ENCODE results near the gene KRT23. TPM values are rescaled to one million over a fixed set of nuclear protein-coding genes. Genes with fewer than 3 reads are reported as not detected.

The KRT23 gene
- 1 to 10 TPM in 1 of 3 donors, under 1 TPM in 2; 0.61 to 1.8 (median 0.89) TPM for polyA plus RNA-seq

- 27 to 53% (median 36%) methylated on average over 9 of the region's 9 CpGs for WGBS, 3 donors
- H3K27ac ChIP-seq (ENCODE audit: low read depth, low read length), result no peak within 1 kb of the TSS
Measured at GRCh38 chr17:40937384-40937819, at the start of gene KRT23. KRT23 (minus strand) TSS chr17:40937646; CDS start chr17:40936603, 1,043 bp downstream.

DNA sequence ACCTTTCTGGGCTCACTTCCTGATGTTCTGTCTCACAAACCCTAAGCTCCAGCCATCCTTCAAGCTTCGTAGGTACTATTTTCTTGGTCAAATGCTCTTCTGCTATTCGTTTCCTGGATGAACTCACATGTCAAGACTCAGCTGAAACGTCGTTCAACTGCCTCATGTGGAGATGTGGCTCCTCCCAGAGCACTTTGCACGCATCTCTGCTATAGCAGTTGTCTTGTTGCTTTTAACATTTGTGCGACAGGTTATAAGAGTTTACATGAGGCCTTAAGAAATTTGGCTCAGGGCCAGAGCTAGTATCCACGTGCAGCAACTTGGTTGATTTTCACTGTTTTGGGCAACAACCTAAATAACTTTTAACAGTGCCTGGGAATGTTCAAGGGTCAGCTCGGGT is 49.5 kb upstream of the KRT23 start:
- no peak overlapping the region for H3K27ac ChIP-seq (ENCODE audit: low read depth, low read length)
- 45 to 62% (median 62%) methylated on average over 8 of the region's 8 CpGs for WGBS, 3 donors

- H3K27ac ChIP-seq (ENCODE audit: low read depth, low read length), result no peak within 1 kb of the TSS
- 35 to 67% (median 45%) methylated on average over 3 of the region's 3 CpGs for WGBS, 3 donors
Measured at GRCh38 chr17:40984226-40984625, 46.8 kb upstream of the KRT23 start, which contains the start of gene KRT40. KRT40 (minus strand) TSS chr17:40984326; CDS start chr17:40984273, 53 bp downstream.

DNA sequence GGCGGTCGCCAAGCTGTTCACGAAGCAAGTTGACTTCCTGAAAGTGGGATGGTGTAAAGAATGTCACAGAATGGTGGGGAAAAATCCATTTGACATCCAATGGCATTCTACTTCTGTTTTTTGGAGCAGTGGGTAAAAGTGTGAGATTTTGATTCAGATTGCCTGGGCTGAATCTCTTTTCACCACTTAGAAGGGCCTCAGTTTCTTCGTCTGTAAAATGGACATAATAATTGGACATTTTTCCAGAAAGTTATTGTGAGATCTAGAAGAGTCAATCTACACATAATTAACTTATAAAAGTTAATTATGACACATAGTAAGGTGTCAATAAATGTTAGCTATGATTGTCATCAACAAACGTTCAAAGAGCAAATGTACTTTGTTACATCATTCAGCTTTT is 43.7 kb upstream of the KRT23 start:
- WGBS, 3 donors, result 39 to 63% (median 61%) methylated on average over 5 of the region's 5 CpGs
- H3K27ac ChIP-seq (ENCODE audit: low read depth, low read length), result no peak overlapping the region

DNA sequence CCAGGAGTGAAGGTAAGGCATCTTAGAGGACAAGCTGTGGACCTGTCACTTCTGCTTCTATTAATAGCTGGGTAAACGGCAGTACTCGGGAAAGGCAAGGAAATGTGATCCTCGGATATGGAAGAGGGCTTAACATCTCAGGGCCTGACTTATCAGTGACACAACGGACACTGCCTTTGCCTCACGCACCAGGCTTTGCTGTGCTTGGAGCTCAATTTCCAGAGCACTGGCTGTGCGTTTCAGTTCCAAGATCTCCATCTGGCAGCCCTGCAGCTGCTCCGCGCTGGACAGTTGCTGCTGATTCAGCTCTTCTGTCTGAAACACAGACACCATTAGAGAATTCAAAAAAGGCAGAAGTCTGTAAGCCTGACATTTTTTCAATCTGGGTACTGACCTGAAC is 43.1 kb upstream of the KRT23 start:
- 22 to 49% (median 40%) methylated on average over 8 of the region's 8 CpGs for WGBS, 3 donors
- H3K27ac ChIP-seq (ENCODE audit: low read depth, low read length), result no peak overlapping the region

DNA sequence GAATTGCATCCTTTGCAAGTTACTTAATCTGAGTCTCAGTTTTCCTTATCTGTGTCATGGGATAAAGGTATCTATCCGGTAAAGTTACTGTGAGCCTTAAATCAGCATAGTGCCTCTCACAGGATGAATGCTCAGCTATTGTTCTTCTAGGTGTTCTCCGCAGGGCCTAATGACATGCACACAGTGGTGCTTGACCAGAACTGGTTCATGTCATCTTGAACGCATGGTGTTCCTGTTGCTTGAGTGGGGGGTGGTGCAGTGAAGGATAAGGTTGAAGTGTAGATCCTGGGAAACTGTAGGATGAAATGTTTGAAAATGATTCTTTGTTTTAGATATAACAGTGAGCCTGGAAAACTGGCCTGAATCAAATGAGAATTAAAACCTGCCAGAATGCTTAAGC is 42.7 kb upstream of the KRT23 start:
- 87 to 91% (median 91%) methylated on average over 3 of the region's 3 CpGs for WGBS, 3 donors

DNA sequence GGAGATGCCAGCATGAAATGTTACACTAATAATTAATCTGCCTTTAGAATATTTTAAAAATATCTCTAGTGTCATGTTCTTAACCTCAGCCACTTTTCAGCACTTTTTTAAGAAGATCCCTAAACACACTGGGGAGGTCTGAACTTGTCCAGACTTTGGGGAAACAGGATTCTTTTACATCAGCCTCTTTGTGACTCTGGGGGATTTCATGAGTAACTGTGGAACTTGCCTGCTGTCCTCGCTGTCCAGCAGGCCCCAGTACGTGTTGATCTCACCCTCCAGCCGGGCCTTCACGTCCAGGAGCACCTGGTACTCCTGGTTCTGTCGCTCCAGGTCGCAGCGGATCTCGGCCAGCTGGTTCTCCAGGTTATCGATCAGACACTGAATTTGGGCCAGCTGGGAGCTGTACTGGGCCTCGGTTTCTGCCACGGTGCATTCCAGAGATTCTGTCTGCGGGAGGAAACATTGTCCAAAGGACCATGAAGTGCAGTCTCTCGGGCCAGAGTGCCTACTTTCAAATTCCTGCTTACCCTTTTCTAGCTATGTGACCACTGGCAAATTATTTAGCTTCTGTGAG is 41.2 kb upstream of the KRT23 start:
- WGBS, 3 donors, result 61 to 80% (median 72%) methylated on average over 13 of the region's 13 CpGs

More for the DNA sequence above, 42.7 kb upstream of the KRT23 start:
- H3K27ac ChIP-seq (ENCODE audit: low read depth, low read length), result no peak overlapping the region

DNA sequence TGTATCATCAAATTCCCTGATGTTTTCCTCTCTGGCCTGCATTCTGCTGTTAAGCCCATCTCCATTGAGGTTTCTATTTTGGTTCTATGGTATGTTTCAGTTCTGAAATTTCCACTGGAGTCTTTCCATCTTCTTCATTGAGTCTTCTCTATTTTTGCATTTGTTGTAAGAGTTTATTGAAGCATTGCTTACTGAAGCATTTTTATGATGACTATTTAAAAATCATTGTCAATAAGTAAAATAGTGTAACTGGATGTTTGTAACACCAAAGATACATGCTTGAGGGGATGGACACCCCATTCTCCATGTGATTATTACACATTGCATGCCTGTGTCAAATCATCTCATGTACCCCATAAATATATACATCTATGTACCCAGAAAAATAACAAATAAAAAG is 38.1 kb upstream of the KRT23 start:
- H3K27ac ChIP-seq (ENCODE audit: low read depth, low read length), result no peak overlapping the region

More for the DNA sequence above, 41.2 kb upstream of the KRT23 start:
- H3K27ac ChIP-seq (ENCODE audit: low read depth, low read length), result no peak overlapping the region

GRCh38 chr17:40974366-40974765 is 36.9 kb upstream of the KRT23 start:
- no peak overlapping the region for H3K27ac ChIP-seq (ENCODE audit: low read depth, low read length)
- WGBS, 3 donors, result 68 to 92% (median 91%) methylated on average over 3 of the region's 3 CpGs

- WGBS, 3 donors, result 77 to 92% (median 84%) methylated on average over 1 of the region's 1 CpG
- no peak overlapping the region for H3K27ac ChIP-seq (ENCODE audit: low read depth, low read length)
Measured at GRCh38 chr17:40967582-40967981, 30.1 kb upstream of the KRT23 start.

- WGBS, 3 donors, result 33 to 83% (median 64%) methylated on average over 1 of the region's 1 CpG
- no peak within 1 kb of the TSS for H3K27ac ChIP-seq (ENCODE audit: low read depth, low read length)
Measured at GRCh38 chr17:40966848-40967247, 29.4 kb upstream of the KRT23 start, which contains the start of gene KRT39. KRT39 (minus strand) TSS chr17:40966948; CDS start chr17:40966856, 92 bp downstream.

DNA sequence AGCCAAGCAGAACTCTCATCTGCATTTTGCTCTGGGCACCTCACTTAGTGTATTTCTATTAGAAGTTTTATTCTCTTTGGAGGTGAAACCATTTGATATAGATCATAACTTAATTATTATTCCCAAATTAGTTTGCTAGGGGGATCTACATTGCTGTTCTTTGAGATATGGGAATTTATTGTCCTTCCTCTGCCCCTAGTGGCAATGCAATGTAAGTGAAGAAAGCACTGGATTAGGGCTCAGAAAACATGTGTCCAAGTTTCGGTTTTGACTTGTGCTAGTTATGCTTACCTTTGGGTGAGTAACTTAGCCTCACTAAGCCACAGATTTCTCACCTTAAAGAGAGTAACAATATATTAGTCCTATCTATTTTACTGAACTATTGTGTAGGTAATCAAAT is 26.4 kb upstream of the KRT23 start:
- 48 to 54% (median 53%) methylated on average over 1 of the region's 1 CpG for WGBS, 3 donors
- H3K27ac ChIP-seq (ENCODE audit: low read depth, low read length), result no peak overlapping the region

DNA sequence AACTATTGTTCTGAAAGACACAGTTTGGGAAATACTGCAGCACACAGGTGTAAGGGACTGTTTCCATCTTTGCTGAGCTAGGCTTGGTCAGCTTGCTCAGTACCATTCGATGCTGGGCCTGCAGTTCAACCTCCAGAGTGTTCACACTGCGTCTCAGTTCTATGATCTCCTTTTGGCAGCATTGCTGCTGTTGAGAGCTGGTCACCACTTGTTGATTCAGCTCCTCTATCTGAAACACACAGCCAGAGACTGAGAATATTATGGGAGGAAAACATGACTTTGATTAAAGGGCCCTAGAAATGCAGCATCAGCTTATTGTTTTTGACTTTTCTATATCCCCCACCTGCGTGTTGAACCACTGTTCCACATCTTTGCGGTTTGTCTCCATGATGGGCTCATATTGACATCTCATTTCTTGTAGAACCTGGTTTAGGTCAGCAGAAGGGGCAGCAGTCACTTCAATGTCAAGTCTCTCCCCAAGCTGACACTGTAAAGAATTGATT is 24.7 kb upstream of the KRT23 start:
- 82 to 96% (median 84%) methylated on average over 4 of the region's 4 CpGs for WGBS, 3 donors

GRCh38 chr17:40961591-40961990 is 24.1 kb upstream of the KRT23 start:
- H3K27ac ChIP-seq (ENCODE audit: low read depth, low read length), result no peak overlapping the region
- WGBS, 3 donors, result 56 to 92% (median 81%) methylated on average over 1 of the region's 1 CpG

More for the DNA sequence above, 24.7 kb upstream of the KRT23 start:
- H3K27ac ChIP-seq (ENCODE audit: low read depth, low read length), result no peak overlapping the region

DNA sequence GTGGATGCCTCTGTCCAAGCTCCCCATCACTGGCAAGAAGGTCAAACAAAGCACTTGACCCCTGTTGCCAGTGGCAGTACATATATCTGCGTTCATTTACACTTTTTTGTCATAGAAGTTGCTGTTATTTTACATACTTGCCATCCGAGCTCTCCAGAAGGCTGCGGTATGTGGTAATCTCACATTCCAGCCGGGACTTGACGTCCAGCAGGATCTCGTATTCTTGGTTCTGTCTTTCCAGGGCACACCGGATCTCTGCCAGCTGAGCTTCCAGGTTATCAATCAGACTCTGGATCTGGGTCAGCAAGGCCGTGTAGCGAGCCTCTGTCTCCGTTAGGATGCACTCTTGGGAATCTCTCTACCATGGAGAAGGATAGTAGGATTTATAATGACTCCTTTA is 22.7 kb upstream of the KRT23 start:
- H3K27ac ChIP-seq (ENCODE audit: low read depth, low read length), result no peak overlapping the region
- 50 to 64% (median 58%) methylated on average over 10 of the region's 10 CpGs for WGBS, 3 donors

DNA sequence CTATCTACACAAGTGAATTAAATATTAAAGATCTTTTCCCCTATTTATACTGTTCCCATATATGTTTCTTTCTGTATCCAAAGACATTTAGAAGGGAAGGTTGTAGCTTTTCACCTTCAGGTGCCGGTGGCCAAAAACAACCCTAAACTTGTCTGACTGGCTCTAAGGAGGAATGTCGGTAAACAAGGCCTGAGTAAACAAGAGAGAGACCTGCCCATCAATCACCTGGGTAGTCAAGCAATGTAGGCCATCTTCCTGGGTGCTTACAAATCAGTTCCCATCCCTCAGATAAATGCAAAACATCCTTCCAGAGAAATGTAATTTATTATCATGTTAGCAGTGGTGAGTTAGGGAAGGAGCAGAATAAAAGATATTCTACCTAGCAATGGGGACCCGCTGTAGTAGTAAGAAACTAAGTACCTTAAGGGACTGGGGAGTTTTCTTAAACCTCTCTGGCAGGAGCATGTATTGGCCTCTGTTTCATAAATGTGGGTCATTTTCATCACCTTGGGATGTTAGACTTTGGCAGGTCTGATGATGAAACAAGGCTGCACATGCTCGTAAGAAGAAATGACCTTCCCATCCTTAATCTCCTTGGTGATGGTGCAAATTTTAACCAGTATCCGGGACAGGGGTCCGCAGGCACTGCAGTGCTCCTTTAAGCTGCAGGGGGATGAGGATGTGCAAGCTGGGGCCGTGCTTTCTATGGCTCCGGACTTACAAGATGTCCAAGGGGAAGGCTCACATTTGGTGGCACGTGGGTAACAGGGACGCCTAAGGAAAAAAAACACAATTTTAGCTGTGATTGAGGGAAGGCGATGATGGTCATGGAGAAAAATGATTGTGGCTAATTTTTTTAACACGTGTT is 20.9 kb upstream of the KRT23 start:
- 63 to 89% (median 88%) methylated on average over 12 of the region's 12 CpGs for WGBS, 3 donors
- H3K27ac ChIP-seq (ENCODE audit: low read depth, low read length), result no peak overlapping the region

DNA sequence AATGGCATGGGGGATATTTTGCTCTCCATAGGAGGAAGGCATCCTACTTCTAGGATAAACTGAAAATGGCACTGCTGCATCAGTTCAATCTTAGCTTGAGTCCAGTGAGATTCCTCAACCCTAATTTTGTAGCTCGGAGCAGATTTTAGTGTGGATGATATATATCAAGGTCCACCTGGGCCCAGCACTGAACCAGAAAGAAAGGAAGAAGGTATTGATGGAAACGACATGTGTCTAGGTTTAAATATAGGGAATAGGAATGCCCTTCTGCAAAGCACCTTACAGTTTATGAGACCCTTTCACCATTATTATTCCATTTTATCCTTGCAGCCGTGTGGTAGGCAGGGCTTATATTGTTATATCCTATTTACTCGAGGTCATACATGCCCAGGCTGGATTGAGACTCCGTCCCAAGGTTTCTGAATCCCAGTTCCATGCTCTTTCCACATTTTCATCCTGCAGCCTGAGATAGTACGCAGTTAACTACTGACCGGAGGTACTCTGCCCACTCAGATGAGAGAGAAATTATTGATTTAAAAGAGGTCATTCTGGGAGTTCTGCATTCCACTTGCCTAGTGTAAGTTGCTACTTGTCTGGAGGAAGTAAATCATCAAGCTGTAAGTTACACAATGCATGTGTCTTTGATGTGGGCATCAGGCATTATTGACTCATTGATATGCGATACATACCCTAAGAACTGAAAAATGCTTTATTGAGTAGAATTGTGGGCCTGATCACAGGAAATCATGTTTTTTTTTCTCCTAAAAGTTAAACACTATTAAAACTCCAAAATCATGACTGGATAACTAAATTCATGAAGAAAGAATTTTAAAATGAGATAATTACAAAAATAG is 19.2 kb upstream of the KRT23 start:
- WGBS, 3 donors, result 57 to 79% (median 70%) methylated on average over 8 of the region's 8 CpGs
- no peak overlapping the region for H3K27ac ChIP-seq (ENCODE audit: low read depth, low read length)

DNA sequence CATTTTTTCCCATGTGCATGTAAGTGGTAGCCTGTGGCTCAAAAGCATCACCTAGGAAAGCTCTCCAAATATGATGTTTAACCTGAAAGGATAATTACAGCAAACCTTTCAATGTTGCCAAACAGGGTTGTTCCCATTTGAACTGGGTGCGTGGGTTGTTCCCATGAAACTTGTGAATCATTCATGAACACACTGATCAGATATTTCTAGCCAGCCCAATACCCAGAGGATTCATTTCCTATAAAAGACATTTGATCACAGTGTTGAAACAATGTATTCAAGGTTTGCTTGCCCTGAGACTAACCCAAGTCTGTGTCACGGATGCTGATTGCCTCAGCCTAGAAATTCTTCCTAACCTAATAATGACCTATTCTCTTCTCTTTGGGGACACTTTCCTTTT is 16.4 kb upstream of the KRT23 start:
- H3K27ac ChIP-seq (ENCODE audit: low read depth, low read length), result no peak overlapping the region
- 65 to 87% (median 83%) methylated on average over 2 of the region's 2 CpGs for WGBS, 3 donors

All from adipose tissue (tissue), 3 donors.